H9 (cell line): ENCODE data around the gene TFF1. TPM values are rescaled to one million over a fixed set of nuclear protein-coding genes. Genes with fewer than 3 reads are reported as not detected.

Source experiments
- DNase-seq: peaks from one replicate; pipeline ENCODE4 v3.0.0-alpha.2; 2017
- H2AFZ ChIP-seq: one replicate; pipeline ENCODE4 v1.6.1; 2013; ENCODE audit warnings: mild to moderate bottlenecking, low read length, control low read depth, moderate library complexity
- H2AK5ac ChIP-seq: 2 replicates; pipeline ENCODE4 v1.6.1; 2013; ENCODE audit warnings: low read length, control low read depth, mixed read lengths; ENCODE audit not compliant: insufficient read length
- H2BK120ac ChIP-seq: one replicate; pipeline ENCODE4 v1.6.1; 2013; ENCODE audit warnings: low read depth, mild to moderate bottlenecking, low read length, control low read depth, inconsistent platforms; ENCODE audit not compliant: poor library complexity, severe bottlenecking
- H2BK12ac ChIP-seq: 2 replicates; pipeline ENCODE4 v1.6.1; 2013; ENCODE audit warnings: low read length, control low read depth, mixed read lengths, low read depth; ENCODE audit not compliant: insufficient read length
- H2BK15ac ChIP-seq: 2 replicates; pipeline ENCODE4 v1.6.1; 2013; ENCODE audit warnings: low read depth, low read length, control low read depth
- H2BK20ac ChIP-seq: one replicate; pipeline ENCODE4 v1.6.1; 2013; ENCODE audit warnings: low read depth, mild to moderate bottlenecking, low read length, control low read depth, inconsistent platforms; ENCODE audit not compliant: poor library complexity, severe bottlenecking
- H2BK5ac ChIP-seq: 2 replicates; pipeline ENCODE4 v1.6.1; 2013; ENCODE audit warnings: low read length, control low read depth, mixed read lengths; ENCODE audit not compliant: insufficient read length
- H3K14ac ChIP-seq: 2 replicates; pipeline ENCODE4 v1.6.1; 2013; ENCODE audit warnings: low read length, control low read depth; ENCODE audit not compliant: insufficient read depth
- H3K18ac ChIP-seq: 2 replicates; pipeline ENCODE4 v1.6.1; 2013; ENCODE audit warnings: low read depth, mild to moderate bottlenecking, mixed read lengths, low read length, control low read depth; ENCODE audit not compliant: insufficient read length
- H3K23ac ChIP-seq: 2 replicates; pipeline ENCODE4 v1.6.1; 2013; ENCODE audit warnings: low read length, control low read depth, mixed read lengths, low read depth; ENCODE audit not compliant: insufficient read length
- H3K23me2 ChIP-seq: 2 replicates; pipeline ENCODE4 v1.6.1; 2013; ENCODE audit warnings: low read depth, mild to moderate bottlenecking, mixed read lengths, low read length, control low read depth; ENCODE audit not compliant: insufficient read length, poor library complexity, severe bottlenecking
- H3K27ac ChIP-seq: 2 replicates; pipeline ENCODE4 v1.5.1; 2013; ENCODE audit warnings: low read length, control low read depth, mixed read lengths, low read depth; ENCODE audit not compliant: insufficient read length
- H3K27me3 ChIP-seq: 2 replicates; pipeline ENCODE4 v1.6.1; 2013; ENCODE audit warnings: low read length, control low read depth, inconsistent platforms; ENCODE audit not compliant: insufficient read depth
- H3K4ac ChIP-seq: 2 replicates; pipeline ENCODE4 v1.6.1; 2013; ENCODE audit warnings: low read depth, mild to moderate bottlenecking, control low read depth, inconsistent platforms, low read length, moderate library complexity
- H3K4me1 ChIP-seq: 2 replicates; pipeline ENCODE4 v1.6.1; 2013; ENCODE audit warnings: low read length, control low read depth, inconsistent platforms; ENCODE audit not compliant: insufficient read depth
- H3K4me2 ChIP-seq: 2 replicates; pipeline ENCODE4 v1.6.1; 2013; ENCODE audit warnings: low read length, control low read depth, mixed read lengths; ENCODE audit not compliant: insufficient read length, insufficient read depth
- H3K56ac ChIP-seq: 2 replicates; pipeline ENCODE4 v1.6.1; 2013; ENCODE audit warnings: low read depth, mild to moderate bottlenecking, mixed read lengths, low read length, control low read depth; ENCODE audit not compliant: insufficient read length
- H3K79me1 ChIP-seq: 2 replicates; pipeline ENCODE4 v1.6.1; 2013; ENCODE audit warnings: low read depth, mild to moderate bottlenecking, moderate library complexity, low read length, control low read depth, inconsistent platforms; ENCODE audit not compliant: insufficient read depth, poor library complexity, severe bottlenecking
- H3K79me2 ChIP-seq: 2 replicates; pipeline ENCODE4 v1.6.1; 2013; ENCODE audit warnings: low read length, control low read depth, inconsistent platforms; ENCODE audit not compliant: insufficient read depth
- H3K9ac ChIP-seq: 2 replicates; pipeline ENCODE4 v1.6.1; 2013; ENCODE audit warnings: low read length, control low read depth, mixed read lengths; ENCODE audit not compliant: insufficient read length; ENCODE audit errors: extremely low read depth
- H3K9me3 ChIP-seq: one replicate; pipeline ENCODE4 v1.6.1; 2013; ENCODE audit warnings: low read depth, low read length, inconsistent platforms; ENCODE audit not compliant: control insufficient read depth
- H3T11ph ChIP-seq: one replicate; pipeline ENCODE4 v1.6.1; 2013; ENCODE audit warnings: mild to moderate bottlenecking, low read length, control low read depth, inconsistent platforms
- H4K20me1 ChIP-seq: one replicate; pipeline ENCODE4 v1.6.1; 2013; ENCODE audit not compliant: control insufficient read depth, insufficient read length, insufficient read depth
- H4K5ac ChIP-seq: 2 replicates; pipeline ENCODE4 v1.6.1; 2013; ENCODE audit warnings: low read depth, mild to moderate bottlenecking, mixed read lengths, low read length, control low read depth; ENCODE audit not compliant: insufficient read length
- H4K8ac ChIP-seq: replicated peaks from 2 replicates; pipeline ENCODE4 v1.6.1; 2013; ENCODE audit warnings: low read length, control low read depth, mixed read lengths, low read depth; ENCODE audit not compliant: insufficient read length
- H4K91ac ChIP-seq: 2 replicates; pipeline ENCODE4 v1.6.1; 2013; ENCODE audit warnings: low read depth, mild to moderate bottlenecking, moderate library complexity, mixed read lengths, low read length, control low read depth; ENCODE audit not compliant: insufficient read length
- H3K27ac Mint-ChIP-seq, 3 experiments: 2 replicates in 2 of 3; 3 replicates in 1 of 3; pipeline ENCODE4 v1.8.0; 2020 to 2021; ENCODE audit warnings: mixed read lengths in 3 of 3, mild to moderate bottlenecking in 1 of 3, moderate library complexity in 1 of 3
- H3K27me3 Mint-ChIP-seq: 2 replicates; pipeline ENCODE4 v1.8.0; 2021; ENCODE audit warnings: low read depth, mild to moderate bottlenecking, moderate library complexity, mixed read lengths
- H3K36me3 Mint-ChIP-seq, 3 experiments: 2 replicates in 2 of 3; 3 replicates in 1 of 3; pipeline ENCODE4 v1.8.0; 2020 to 2021; ENCODE audit warnings: low read depth in 3 of 3, mixed read lengths in 3 of 3; ENCODE audit not compliant: insufficient read depth in 1 of 3
- H3K4me1 Mint-ChIP-seq, 2 experiments: 2 replicates each; pipeline ENCODE4 v1.8.0; 2020; ENCODE audit warnings: mixed read lengths in 2 of 2
- H3K4me3 Mint-ChIP-seq, 2 experiments: 2 replicates in 1 of 2; 3 replicates in 1 of 2; pipeline ENCODE4 v1.8.0; 2020 to 2021; ENCODE audit warnings: mild to moderate bottlenecking in 2 of 2, mixed read lengths in 2 of 2, moderate library complexity in 1 of 2
- H3K9me3 Mint-ChIP-seq, 2 experiments: 2 replicates in 1 of 2; 3 replicates in 1 of 2; pipeline ENCODE4 v1.8.0; 2020; ENCODE audit warnings: mild to moderate bottlenecking in 2 of 2, mixed read lengths in 2 of 2, moderate library complexity in 1 of 2
- WGBS: extraction: QIAGEN DNeasy Blood & Tissue Kit; methylation state at CpG from one replicate; pipeline ENCODE4 v1.1.7; 2013; ENCODE audit warnings: missing lambda C conversion rate, low lambda C conversion rate, mixed read lengths; ENCODE audit not compliant: insufficient read length; ENCODE audit errors: extremely low coverage; 5-methylcytosine and 5-hydroxymethylcytosine counted together
- total RNA-seq: library from RNA; stranded (reverse); gene quantifications from 2 replicates; pipeline ENCODE4 v1.2.1, GENCODE V29; 2021
- TF ChIP-seq, protein P1 (sequence below): fragments of 200-600 bp; sonication (generic); conservative IDR thresholded peaks from 3 replicates; pipeline ENCODE4 v1.8.0; 2021; ENCODE audit warnings: antibody characterized with exemption, mild to moderate bottlenecking

TFF1 gene
- total RNA-seq, 1 experiment from 2014 or later: not detected

DNA sequence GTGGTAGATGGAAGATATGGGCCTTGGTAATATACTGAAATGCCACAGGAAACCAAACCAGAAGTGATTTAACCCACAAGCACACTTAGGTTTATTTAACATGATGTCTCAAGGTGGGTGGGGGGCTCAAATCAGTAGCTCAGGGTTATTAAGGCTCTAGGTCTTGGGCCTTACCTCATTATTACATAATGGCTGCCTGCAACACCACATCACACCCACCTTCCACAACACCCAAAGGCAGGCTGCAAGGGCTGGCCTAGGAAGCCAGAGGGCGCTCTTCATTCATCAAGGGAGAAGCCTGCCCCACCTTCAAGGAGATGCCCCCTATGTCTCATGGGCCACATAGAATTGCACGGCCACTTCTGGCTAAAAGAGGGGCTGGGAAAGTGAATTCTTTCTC lies 6.0 kb downstream of the TFF1 start:
- Histone ChIP-seq H3K9me3 (no peaks in the 10 kb centered on the region), H3K9ac (no peak overlapping the region), H2BK12ac (no peak overlapping the region), H2BK20ac (no peak overlapping the region), H2AFZ (no peak overlapping the region), H4K91ac (no peak overlapping the region), H4K8ac (no peak overlapping the region), H2BK120ac (no peak overlapping the region), H2BK5ac (no peak overlapping the region), H2AK5ac (no peak overlapping the region), H4K20me1 (no peaks in the 10 kb centered on the region), H3T11ph (no peak overlapping the region), H3K27me3 (no peaks in the 10 kb centered on the region), H3K56ac (no peak overlapping the region), H3K14ac (no peak overlapping the region), H3K23ac (no peak overlapping the region), H3K4me1 (no peaks in the 10 kb centered on the region), H3K27ac (no peak overlapping the region), H3K23me2 (no peaks in the 10 kb centered on the region), H4K5ac (no peak overlapping the region), H3K79me2 (no peaks in the 10 kb centered on the region), H3K18ac (no peak overlapping the region), H3K79me1 (no peaks in the 10 kb centered on the region), H3K4ac (no peak overlapping the region), H2BK15ac (no peak overlapping the region), H3K4me2 (no peak overlapping the region)
- Mint-ChIP-seq H3K4me1 (no peaks in the 10 kb centered on the region), H3K9me3 (peaks cover 9 to 18% of the 10 kb centered on the region in 2 experiments), H3K27me3 (peaks cover 5% of the 10 kb centered on the region), H3K27ac (no peak overlapping the region), H3K4me3 (no peak overlapping the region), H3K36me3 (peaks cover 3 to 5% (median 4%) of the 10 kb centered on the region in 3 experiments; a peak in 6 of 7 replicates)
- TF ChIP-seq, protein P1, sequence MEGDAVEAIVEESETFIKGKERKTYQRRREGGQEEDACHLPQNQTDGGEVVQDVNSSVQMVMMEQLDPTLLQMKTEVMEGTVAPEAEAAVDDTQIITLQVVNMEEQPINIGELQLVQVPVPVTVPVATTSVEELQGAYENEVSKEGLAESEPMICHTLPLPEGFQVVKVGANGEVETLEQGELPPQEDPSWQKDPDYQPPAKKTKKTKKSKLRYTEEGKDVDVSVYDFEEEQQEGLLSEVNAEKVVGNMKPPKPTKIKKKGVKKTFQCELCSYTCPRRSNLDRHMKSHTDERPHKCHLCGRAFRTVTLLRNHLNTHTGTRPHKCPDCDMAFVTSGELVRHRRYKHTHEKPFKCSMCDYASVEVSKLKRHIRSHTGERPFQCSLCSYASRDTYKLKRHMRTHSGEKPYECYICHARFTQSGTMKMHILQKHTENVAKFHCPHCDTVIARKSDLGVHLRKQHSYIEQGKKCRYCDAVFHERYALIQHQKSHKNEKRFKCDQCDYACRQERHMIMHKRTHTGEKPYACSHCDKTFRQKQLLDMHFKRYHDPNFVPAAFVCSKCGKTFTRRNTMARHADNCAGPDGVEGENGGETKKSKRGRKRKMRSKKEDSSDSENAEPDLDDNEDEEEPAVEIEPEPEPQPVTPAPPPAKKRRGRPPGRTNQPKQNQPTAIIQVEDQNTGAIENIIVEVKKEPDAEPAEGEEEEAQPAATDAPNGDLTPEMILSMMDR: peak; percentile 57
- WGBS: no CpG with 5 or more reads among the region's 2 CpGs
- DNase-seq: no peak
